ENCODE results near the gene ULBP3.

Gene ULBP3

GRCh38 chr6:150036081-150036480 is 32.8 kb downstream of the ULBP3 start:
- no peak for TF ChIP-seq CTCF (IDR thresholded peaks at IDR 0.05; ENCODE audit: insufficient read depth, low read depth, low read length, missing control alignments)

GRCh38 chr6:150033207-150033771 is 35.6 kb downstream of the ULBP3 start:
- H3K4me3 ChIP-seq (ENCODE audit: low read depth, low read length), result no peak overlapping the region
- no peak for DNase-seq (ENCODE audit: low read depth)
- no peak for TF ChIP-seq CTCF (IDR thresholded peaks at IDR 0.05; ENCODE audit: insufficient read depth, low read depth, low read length, missing control alignments)

More at GRCh38 chr6:150036081-150036480, 32.8 kb downstream of the ULBP3 start:
- no peak overlapping the region for H3K4me3 ChIP-seq (ENCODE audit: low read depth, low read length)
- no peak for DNase-seq (ENCODE audit: low read depth)

DNA sequence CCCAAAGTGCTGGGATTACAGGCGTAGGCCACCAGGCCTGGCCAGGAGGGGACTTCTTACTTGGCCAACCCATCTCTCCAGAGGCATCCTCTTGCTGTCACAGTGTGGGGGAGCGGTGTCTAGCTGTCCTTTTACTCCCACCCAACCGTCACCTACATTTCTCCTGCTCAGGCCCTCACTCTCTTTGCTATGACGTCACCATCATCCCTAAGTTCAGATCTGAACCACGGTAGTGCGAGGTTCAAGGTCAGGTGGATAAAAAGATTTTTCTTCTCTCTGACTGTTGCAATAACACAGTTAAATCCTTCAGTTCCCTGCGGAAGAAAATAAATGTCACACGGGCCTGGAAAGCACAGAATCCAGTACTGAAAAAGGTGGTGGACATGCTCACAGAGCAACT is 36.3 kb downstream of the ULBP3 start:
- no peak overlapping the region for H3K4me3 ChIP-seq (ENCODE audit: low read depth, low read length)
- no peak for TF ChIP-seq CTCF (IDR thresholded peaks at IDR 0.05; ENCODE audit: insufficient read depth, low read depth, low read length, missing control alignments)
- no peak for DNase-seq (ENCODE audit: low read depth)

- no peak for DNase-seq (ENCODE audit: low read depth)
- H3K4me3 ChIP-seq (ENCODE audit: low read depth, low read length), result no peak overlapping the region
- TF ChIP-seq CTCF (IDR thresholded peaks at IDR 0.05; ENCODE audit: insufficient read depth, low read depth, low read length, missing control alignments), result no peak
Observed at GRCh38 chr6:150030611-150031010, 38.3 kb downstream of the ULBP3 start.

DNA sequence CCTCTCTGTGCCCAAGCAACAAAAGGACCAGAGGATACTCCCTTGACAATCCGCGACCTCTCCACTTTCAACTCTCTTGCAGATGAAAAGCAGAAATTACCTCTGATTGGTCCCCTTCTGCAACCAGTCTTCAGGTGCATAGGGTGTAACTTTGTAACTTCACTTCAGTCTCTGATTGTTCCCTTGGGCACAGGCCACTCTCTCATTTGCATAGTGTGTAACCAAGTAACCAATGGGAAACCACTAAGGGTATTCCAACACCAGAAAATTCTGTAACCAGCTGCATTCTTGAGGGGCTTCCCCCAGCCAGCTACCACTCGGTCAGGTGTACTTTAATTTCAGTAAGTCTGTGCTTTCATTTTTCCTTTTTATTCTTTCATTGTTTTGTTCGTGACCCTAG is 39.2 kb downstream of the ULBP3 start:
- TF ChIP-seq CTCF (IDR thresholded peaks at IDR 0.05; ENCODE audit: insufficient read depth, low read depth, low read length, missing control alignments), result no peak
- H3K4me3 ChIP-seq (ENCODE audit: low read depth, low read length), result no peak overlapping the region
- no peak for DNase-seq (ENCODE audit: low read depth)

- H3K4me3 ChIP-seq (ENCODE audit: low read depth, low read length), result no peak overlapping the region
- TF ChIP-seq CTCF (IDR thresholded peaks at IDR 0.05; ENCODE audit: insufficient read depth, low read depth, low read length, missing control alignments), result no peak
- no peak for DNase-seq (ENCODE audit: low read depth)
Observed at GRCh38 chr6:150029276-150029675, 39.6 kb downstream of the ULBP3 start.

DNA sequence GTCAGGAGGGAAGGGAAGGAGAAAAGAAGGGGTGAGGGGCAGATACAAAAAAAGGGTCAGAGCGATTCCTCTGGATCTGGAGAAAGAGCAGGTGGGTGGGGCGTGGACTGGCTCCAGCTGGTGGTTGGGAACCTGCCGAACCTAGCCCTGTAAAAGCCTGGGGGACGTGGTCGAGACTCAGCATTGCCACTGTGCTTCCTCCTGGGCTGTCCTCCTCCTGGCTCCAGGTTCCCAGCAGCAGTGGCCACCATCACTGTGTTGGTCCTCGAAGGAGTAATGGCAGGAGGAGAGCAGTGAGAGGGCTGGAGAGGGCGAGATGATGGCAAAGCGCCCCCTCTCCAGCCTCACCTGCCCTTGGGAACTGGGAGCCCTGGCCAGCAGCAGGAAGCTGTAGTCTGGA is 40.1 kb downstream of the ULBP3 start:
- H3K4me3 ChIP-seq (ENCODE audit: low read depth, low read length), result no peak overlapping the region
- no peak for TF ChIP-seq CTCF (IDR thresholded peaks at IDR 0.05; ENCODE audit: insufficient read depth, low read depth, low read length, missing control alignments)
- DNase-seq (ENCODE audit: low read depth), result no peak

All from GM12865 (cell line).